Stimulated activated naive CD8-positive, alpha-beta T cell treated with anti-CD3 and anti-CD28 coated beads, Interleukin-15, amount 100 ng/mL, for 72 hours (primary cell): ENCODE data around the gene ZEB2.

Experiments used
- ATAC-seq: fragments of 150-1000 bp; cut with Tn5 transposase; 2 replicates; pipeline ENCODE4 v1.10.0; 2021; ENCODE audit warnings: mild to moderate bottlenecking, moderate library complexity
- DNase-seq, 2 donors: peaks; one replicate each; pipeline ENCODE4 v3.0.0; 2021 to 2022
- H3K27ac Mint-ChIP-seq, 2 donors: one replicate each; pipeline ENCODE4 v1.8.0; 2022; ENCODE audit warnings: mild to moderate bottlenecking in 2 of 2, mixed read lengths in 2 of 2, moderate library complexity in 2 of 2
- H3K27me3 Mint-ChIP-seq: one replicate; pipeline ENCODE4 v1.8.0; 2022; ENCODE audit warnings: mixed read lengths
- H3K4me1 Mint-ChIP-seq: one replicate; pipeline ENCODE4 v1.8.0; 2022; ENCODE audit warnings: mild to moderate bottlenecking, mixed read lengths
- H3K4me3 Mint-ChIP-seq, 2 donors: one replicate each; pipeline ENCODE4 v1.8.0; 2022; ENCODE audit warnings: mild to moderate bottlenecking in 2 of 2, mixed read lengths in 2 of 2, moderate library complexity in 1 of 2
- H3K9me3 Mint-ChIP-seq, 2 donors: one replicate each; pipeline ENCODE4 v1.8.0; 2022; ENCODE audit warnings: mixed read lengths in 2 of 2

ZEB2 gene

GRCh38 chr2:144519597-144519933, 354 bp downstream of the ZEB2 start:
- DNase-seq (no peak), ATAC-seq (no peak)
- Mint-ChIP-seq H3K4me3 (no peak overlapping the region), H3K27ac (no peak overlapping the region), H3K4me1 (peaks cover 35% of the 10 kb centered on the region), H3K27me3 (peaks cover 32% of the 10 kb centered on the region), H3K9me3 (no peaks in the 10 kb centered on the region)

- no peak for DNase-seq
- no peak for ATAC-seq
- H3K9me3 Mint-ChIP-seq, result no peaks in the 10 kb centered on the region
- peaks cover 37% of the 10 kb centered on the region for H3K4me1 Mint-ChIP-seq
- H3K27ac Mint-ChIP-seq, result no peak overlapping the region
- no peak overlapping the region for H3K4me3 Mint-ChIP-seq
- peaks cover 35% of the 10 kb centered on the region for H3K27me3 Mint-ChIP-seq
These were observed 947 bp downstream of the ZEB2 start for GRCh38 chr2:144518748-144519596.

DNA sequence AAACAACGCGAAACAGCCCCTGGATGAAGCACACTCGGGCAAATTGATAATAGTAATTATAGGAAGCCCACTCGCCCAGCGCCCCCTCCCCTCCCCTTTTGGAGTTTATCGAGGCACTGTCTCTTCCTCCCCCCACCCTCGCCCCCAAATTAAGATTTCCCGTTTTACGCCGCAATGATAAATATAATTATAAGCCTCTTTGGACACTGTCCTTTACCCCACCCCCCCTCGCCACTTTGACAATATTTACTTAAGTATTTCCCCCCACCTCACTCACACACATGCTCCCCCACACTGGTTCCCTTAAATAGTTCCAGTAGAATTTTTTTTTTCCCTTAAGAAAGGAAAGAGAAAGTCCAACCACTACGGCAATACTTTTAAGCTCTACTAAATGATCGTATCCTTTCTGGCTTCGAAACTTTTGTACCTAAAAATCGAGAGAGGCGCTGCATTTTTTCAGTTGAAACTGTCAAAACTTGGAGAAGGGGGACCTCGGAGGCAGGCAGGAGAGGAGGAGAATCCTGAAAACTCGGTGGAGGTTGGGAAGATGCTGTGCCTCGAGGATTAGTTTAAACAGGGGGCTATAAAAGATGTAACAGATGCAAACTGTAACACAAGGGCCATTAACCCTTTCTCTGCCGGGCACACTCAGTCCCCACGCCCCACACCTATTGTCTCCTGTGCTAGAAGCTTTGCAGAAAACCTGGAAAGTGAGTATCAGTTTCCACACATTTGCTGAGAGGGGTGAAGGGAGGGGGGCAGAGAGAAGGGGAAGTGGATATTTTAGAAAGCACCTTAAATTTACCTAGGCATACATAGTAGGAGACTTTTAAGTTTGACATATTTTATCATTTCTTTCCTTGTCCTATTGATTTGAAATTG, 1.8 kb downstream of the ZEB2 start:
- H3K27me3 Mint-ChIP-seq, result peaks cover 35% of the 10 kb centered on the region
- peak overlapping the region in 1 of 2 donors; percentile 87 for H3K27ac Mint-ChIP-seq
- ATAC-seq (no peak), DNase-seq (no peak)
- peaks cover 38% of the 10 kb centered on the region for H3K4me1 Mint-ChIP-seq
- H3K9me3 Mint-ChIP-seq, result no peaks in the 10 kb centered on the region
- no peak overlapping the region for H3K4me3 Mint-ChIP-seq

DNA sequence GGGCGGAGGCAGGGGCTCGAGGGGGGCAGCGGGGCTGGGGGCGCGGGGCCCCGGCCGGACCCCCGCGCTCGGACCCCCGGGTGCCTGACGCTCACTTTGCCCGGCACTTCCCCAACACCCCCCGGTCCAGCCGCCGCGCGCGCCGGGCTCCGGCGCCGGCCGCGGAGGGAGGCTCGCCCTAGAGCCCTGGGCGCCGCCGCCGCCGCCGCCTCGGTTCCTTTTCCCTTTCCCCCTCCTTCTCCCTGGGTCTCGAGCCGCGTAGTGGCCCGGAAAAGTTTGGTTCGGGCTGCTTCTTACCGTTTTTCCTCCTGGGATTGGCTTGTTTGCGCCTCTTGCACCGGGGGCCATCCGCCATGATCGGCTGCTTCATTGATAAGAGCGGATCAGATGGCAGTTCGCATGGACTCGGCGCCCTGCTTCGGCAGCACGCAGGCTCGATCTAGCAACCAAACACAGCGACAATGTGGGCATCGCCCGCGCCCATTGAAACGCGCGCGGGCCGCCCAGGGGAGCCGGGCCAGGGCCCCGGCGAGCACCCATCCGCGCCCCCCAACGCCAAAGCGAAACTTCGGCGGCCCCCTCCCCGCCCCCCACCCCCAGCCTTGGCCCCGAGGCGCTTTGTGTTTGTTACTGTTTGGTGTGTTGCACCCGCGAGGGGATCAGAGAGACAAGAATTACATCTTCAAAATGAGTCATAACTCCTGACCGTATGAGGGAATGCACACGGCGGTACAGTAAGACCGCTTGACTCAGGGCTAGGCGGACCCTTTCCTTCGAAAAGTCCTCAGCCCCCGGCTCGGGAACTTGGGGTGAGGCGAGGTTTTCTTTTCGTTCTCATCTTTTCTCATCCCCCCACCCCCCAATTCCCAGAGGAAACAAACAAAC, 2.7 kb downstream of the ZEB2 start:
- ATAC-seq, result peak; percentile 86
- Mint-ChIP-seq H3K9me3 (no peaks in the 10 kb centered on the region), H3K4me1 (peaks cover 29% of the 10 kb centered on the region), H3K4me3 (no peak overlapping the region), H3K27me3 (peaks cover 35% of the 10 kb centered on the region), H3K27ac (peak overlapping the region; percentile 98 to 99)
- DNase-seq, result peak; percentile 76 to 78

DNA sequence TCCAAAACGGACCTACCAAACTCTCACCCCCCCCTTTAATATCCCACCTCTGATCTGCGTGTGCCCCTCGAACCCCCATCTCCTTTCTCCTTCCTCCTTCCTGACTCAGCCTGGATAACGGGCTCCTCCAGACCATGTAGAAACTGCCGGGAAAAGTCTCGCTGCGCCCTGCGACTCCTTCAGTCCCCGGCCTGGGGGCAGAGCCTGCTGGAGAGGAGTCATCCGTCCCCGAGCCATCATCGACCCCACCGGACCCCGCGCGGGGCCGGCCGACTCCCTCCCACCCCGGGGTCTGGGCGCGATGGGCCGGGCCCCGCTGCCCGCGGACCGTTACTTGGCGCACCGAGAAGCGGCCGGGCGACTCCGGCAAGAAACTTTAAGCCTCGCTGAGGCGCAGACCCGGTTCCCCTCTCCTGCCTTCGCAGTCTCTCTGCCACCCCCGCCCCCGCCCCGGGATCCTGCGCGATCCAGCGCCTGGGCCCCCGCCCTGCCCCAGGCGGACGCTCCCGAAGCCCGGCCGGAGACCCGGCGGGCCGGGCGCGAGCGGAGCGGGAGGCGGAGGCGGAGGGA, 3.4 kb downstream of the ZEB2 start:
- Mint-ChIP-seq H3K27me3 (peaks cover 37% of the 10 kb centered on the region), H3K4me1 (peaks cover 27% of the 10 kb centered on the region), H3K9me3 (no peaks in the 10 kb centered on the region), H3K4me3 (peak overlapping the region; percentile 87 to 88), H3K27ac (peak overlapping the region; percentile 86 to 96)
- peak; percentile 38 for ATAC-seq
- DNase-seq, result peak; percentile 29 to 36

DNA sequence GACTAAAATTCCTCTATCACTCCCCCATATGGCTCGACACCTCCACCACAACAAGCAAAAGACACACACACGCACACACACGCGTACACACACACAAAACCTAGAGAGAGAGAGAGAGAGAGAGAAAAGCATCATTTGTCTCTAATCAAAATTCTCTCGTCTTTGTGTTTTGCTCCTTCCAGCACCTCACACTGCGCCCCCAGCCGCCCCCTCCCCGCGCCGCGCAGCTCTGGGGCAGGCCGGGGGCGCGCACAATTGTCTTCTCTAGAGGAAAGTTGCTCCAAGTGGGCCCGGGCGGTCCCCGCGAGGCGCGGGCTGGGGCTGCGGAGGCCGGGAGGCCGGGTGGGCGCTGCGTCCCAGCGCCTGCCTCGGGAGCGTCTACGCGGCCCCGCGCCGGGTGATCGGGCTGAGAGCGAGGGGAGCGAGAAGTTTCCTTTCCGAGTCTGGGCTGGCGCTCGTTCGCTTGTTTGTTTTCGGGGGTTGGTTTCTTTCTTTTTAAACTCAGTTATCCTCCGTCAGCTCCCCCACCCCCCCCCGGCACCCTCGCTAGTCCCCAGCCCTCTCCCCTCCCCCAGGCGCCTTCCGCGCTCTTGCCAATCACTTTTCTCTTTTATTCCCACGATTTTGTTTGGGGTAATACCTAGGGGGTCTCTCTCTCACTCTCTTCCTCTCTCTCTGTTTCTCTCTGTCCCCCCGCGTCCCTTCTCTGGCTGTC, 4.1 kb downstream of the ZEB2 start:
- DNase-seq, result peak; percentile 53 to 54
- H3K27me3 Mint-ChIP-seq, result peaks cover 41% of the 10 kb centered on the region
- peak overlapping the region; percentile 87 to 88 for H3K4me3 Mint-ChIP-seq
- H3K9me3 Mint-ChIP-seq, result no peaks in the 10 kb centered on the region
- peak overlapping the region; percentile 86 to 96 for H3K27ac Mint-ChIP-seq
- H3K4me1 Mint-ChIP-seq, result peaks cover 31% of the 10 kb centered on the region
- ATAC-seq, result peak; percentile 42

DNA sequence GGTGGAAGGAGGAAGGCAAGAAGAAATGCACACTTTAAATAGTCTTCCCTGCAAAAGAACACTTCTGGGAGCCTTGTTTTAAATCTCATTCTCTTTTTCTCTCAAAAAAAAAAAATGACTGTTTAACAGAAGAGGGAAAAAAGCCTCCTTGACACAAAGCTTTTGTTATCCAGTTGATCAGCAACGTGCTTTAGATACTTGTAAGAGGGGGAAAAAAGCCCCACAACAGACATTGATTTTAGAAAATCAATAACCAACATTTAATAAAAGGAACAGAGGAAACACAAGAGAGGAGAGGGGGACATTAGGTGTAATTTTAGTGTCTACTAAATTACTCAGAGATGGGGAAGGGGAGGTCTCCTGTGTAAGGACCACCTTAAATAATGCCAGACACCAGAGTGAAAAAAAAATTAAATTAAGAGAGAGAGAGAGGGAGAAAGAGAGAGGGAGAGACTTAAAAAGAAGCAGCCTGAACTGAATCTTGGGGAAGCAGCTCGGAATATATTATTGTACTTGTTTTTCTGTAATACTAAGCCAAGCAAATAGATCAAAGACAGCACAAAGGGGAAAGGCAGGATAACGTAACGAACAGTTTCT, 4.7 kb downstream of the ZEB2 start:
- H3K27me3 Mint-ChIP-seq, result peaks cover 47% of the 10 kb centered on the region
- DNase-seq, result no peak
- ATAC-seq, result no peak
- H3K27ac Mint-ChIP-seq, result peak overlapping the region; percentile 23 to 72
- no peaks in the 10 kb centered on the region for H3K9me3 Mint-ChIP-seq
- peaks cover 30% of the 10 kb centered on the region for H3K4me1 Mint-ChIP-seq
- peak overlapping the region; percentile 87 to 88 for H3K4me3 Mint-ChIP-seq

- Mint-ChIP-seq H3K27me3 (peaks cover 49% of the 10 kb centered on the region), H3K4me1 (peaks cover 30% of the 10 kb centered on the region)
These were observed 5.3 kb downstream of the ZEB2 start for GRCh38 chr2:144514616-144515091.

GRCh38 chr2:144513388-144514101, 6.4 kb downstream of the ZEB2 start:
- H3K4me3 Mint-ChIP-seq, result peak overlapping the region in 1 of 2 donors; percentile 60
- no peak overlapping the region for H3K27ac Mint-ChIP-seq
- no peak for DNase-seq
- peaks cover 60% of the 10 kb centered on the region for H3K27me3 Mint-ChIP-seq
- no peak for ATAC-seq
- H3K4me1 Mint-ChIP-seq, result peaks cover 33% of the 10 kb centered on the region
- H3K9me3 Mint-ChIP-seq, result no peaks in the 10 kb centered on the region

More at GRCh38 chr2:144514616-144515091, 5.3 kb downstream of the ZEB2 start:
- ATAC-seq (no peak), DNase-seq (no peak)
- H3K9me3 Mint-ChIP-seq, result no peaks in the 10 kb centered on the region
- no peak overlapping the region for H3K27ac Mint-ChIP-seq
- peak overlapping the region; percentile 87 to 88 for H3K4me3 Mint-ChIP-seq

GRCh38 chr2:144512891-144513351, 7.0 kb downstream of the ZEB2 start:
- Mint-ChIP-seq H3K4me3 (no peak overlapping the region), H3K27ac (no peak overlapping the region)

DNA sequence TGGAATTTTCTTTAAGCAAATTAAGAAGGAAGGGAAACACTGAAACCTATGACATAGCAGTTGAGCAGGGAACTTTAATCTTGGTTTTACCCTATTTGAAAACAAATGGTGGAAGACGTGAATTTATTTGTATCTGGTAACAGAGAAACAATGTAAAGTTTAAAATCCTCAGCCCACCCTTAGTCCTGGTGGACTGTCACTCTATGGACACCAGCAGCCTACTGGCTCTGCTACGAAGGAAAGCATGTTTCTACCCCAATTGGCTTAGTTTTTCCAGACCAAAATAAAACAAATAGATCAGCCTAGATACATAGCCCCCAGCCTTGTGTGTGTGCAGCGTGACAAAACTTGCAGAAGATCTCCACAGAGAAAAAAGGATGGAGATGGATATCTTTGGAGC, 7.4 kb downstream of the ZEB2 start:
- Mint-ChIP-seq H3K27ac (peak overlapping the region in 1 of 2 donors; percentile 42), H3K9me3 (no peaks in the 10 kb centered on the region), H3K4me3 (no peak overlapping the region), H3K27me3 (peaks cover 71% of the 10 kb centered on the region), H3K4me1 (peaks cover 43% of the 10 kb centered on the region)
- ATAC-seq (no peak), DNase-seq (no peak)

More at GRCh38 chr2:144512891-144513351, 7.0 kb downstream of the ZEB2 start:
- no peak for DNase-seq
- H3K27me3 Mint-ChIP-seq, result peaks cover 66% of the 10 kb centered on the region
- no peaks in the 10 kb centered on the region for H3K9me3 Mint-ChIP-seq
- H3K4me1 Mint-ChIP-seq, result peaks cover 39% of the 10 kb centered on the region
- ATAC-seq, result no peak

DNA sequence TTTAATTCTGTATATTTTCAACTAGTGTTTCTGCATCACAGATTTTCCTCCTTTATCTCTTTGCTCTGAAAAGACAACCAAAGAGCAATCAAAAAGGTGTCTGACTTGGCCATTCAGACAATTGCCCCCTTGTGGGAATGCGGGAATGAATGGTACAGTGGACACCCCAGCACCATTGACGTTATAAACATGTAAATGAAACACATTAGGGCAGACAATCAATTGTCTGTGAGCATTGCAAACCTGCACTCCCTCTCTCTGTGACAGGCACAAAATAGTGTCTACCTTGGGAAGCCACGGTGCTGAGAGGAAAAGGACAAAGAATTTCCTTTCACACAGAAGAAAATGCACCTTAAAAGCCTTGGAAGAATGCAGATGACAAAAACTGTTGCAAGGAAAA, 8.0 kb downstream of the ZEB2 start:
- H3K27me3 Mint-ChIP-seq, result peaks cover 75% of the 10 kb centered on the region

GRCh38 chr2:144511226-144511810, 8.6 kb downstream of the ZEB2 start:
- Mint-ChIP-seq H3K27ac (no peak overlapping the region), H3K9me3 (no peaks in the 10 kb centered on the region), H3K27me3 (peaks cover 75% of the 10 kb centered on the region), H3K4me1 (peaks cover 43% of the 10 kb centered on the region), H3K4me3 (no peak overlapping the region)
- ATAC-seq (no peak), DNase-seq (no peak)

More for the DNA sequence above, 8.0 kb downstream of the ZEB2 start:
- Mint-ChIP-seq H3K27ac (no peak overlapping the region), H3K4me3 (no peak overlapping the region), H3K4me1 (peaks cover 43% of the 10 kb centered on the region), H3K9me3 (no peaks in the 10 kb centered on the region)
- ATAC-seq (no peak), DNase-seq (no peak)
